Panc1 (cell line): Measurements from ENCODE around the gene LCN1. TPM values are rescaled to one million over a fixed set of nuclear protein-coding genes. Genes with fewer than 3 reads are reported as not detected.

Experiments used
- ATAC-seq: fragments of 200-7000 bp; cut with Tn5 transposase; 2 replicates; pipeline ENCODE4 v1.9.1; 2020; ENCODE audit warnings: mild to moderate bottlenecking, moderate library complexity
- BruUV-seq: library from RNA; stranded (reverse); fragments of 400-500 nt; replicated peaks from 2 replicates; lab custom pipeline; 2021; lab: Mats Ljungman, UMichigan
- CTCF ChIA-PET: fragments of 300-600 bp; sonication (Branson Sonifier 250); formaldehyde crosslinking; loops from one replicate; lab custom pipeline; 2022; ENCODE audit warnings: antibody characterized with exemption; lab: Charles Lee
- POLR2A ChIA-PET: fragments of 300-600 bp; sonication (Branson Sonifier 250); formaldehyde crosslinking; loops from one replicate; lab custom pipeline; 2022; ENCODE audit warnings: antibody characterized with exemption; lab: Charles Lee
- DNase-seq: peaks from one replicate; pipeline ENCODE4 v3.0.0-alpha.2; 2010; ENCODE audit warnings: low read depth, low spot score
- H3K27ac ChIP-seq: 2 replicates; pipeline ENCODE4 v1.5.1; 2011; ENCODE audit warnings: mild to moderate bottlenecking, low read length, inconsistent platforms
- H3K27me3 ChIP-seq: fragments of 200-500 bp; sonication (Bioruptor generic); 2 replicates; pipeline ENCODE4 v1.6.0; 2014; ENCODE audit warnings: low read length, inconsistent platforms; ENCODE audit not compliant: control insufficient read depth, insufficient read depth
- H3K36me3 ChIP-seq: fragments of 200-500 bp; sonication (Bioruptor generic); 2 replicates; pipeline ENCODE4 v1.5.1; 2014; ENCODE audit warnings: inconsistent platforms, mild to moderate bottlenecking, low read length, moderate library complexity; ENCODE audit not compliant: control insufficient read depth, insufficient read depth
- H3K4me1 ChIP-seq: 2 replicates; pipeline ENCODE4 v1.5.1; 2011; ENCODE audit warnings: inconsistent platforms, mild to moderate bottlenecking, low read length, moderate library complexity; ENCODE audit not compliant: control insufficient read depth, insufficient read depth
- H3K4me3 ChIP-seq, 2 experiments: 2 replicates each; pipeline ENCODE4 v1.5.1; 2011 to 2012; ENCODE audit warnings: low read depth in 2 of 2, low read length in 2 of 2, mild to moderate bottlenecking in 2 of 2, inconsistent platforms in 1 of 2, moderate library complexity in 1 of 2
- H3K9me3 ChIP-seq: fragments of 200-500 bp; sonication (Bioruptor generic); 2 replicates; pipeline ENCODE4 v1.5.1; 2014; ENCODE audit warnings: low read depth, mild to moderate bottlenecking, inconsistent platforms, low read length, moderate library complexity; ENCODE audit not compliant: control insufficient read depth, insufficient read depth
- POLR2AphosphoS5 ChIP-seq: IDR thresholded peaks from 2 replicates; pipeline ENCODE4 v1.6.1; 2012; ENCODE audit warnings: mild to moderate bottlenecking, low read depth, low read length, moderate library complexity
- SIN3A ChIP-seq: IDR thresholded peaks from 2 replicates; pipeline ENCODE4 v1.6.1; 2012; ENCODE audit warnings: low read depth, mild to moderate bottlenecking, low read length, moderate library complexity, borderline replicate concordance; ENCODE audit not compliant: insufficient read depth
- TCF7L2 ChIP-seq: IDR thresholded peaks from 2 replicates; pipeline ENCODE4 v1.6.1; 2011; ENCODE audit warnings: mild to moderate bottlenecking, low read depth, low read length, inconsistent platforms
- in situ Hi-C: cut with HindIII; loops from 2 replicates; pipeline ENCODE4 v1.10.0; 2016; ENCODE audit warnings: low sequenced_read_pairs, low pct_unique_long_range_greater_than_20kb
- intact Hi-C: fragments of 100-400 bp; cut with micrococcal nuclease; formaldehyde crosslinking; loops from one replicate; pipeline ENCODE4 v1.10.0; 2022; ENCODE audit not compliant: unreplicated experiment
- total RNA-seq: library from RNA; stranded (reverse); gene quantifications from one replicate; pipeline ENCODE4 v1.2.1, GENCODE V29; 2021; ENCODE audit not compliant: unreplicated experiment
- TF ChIP-seq, protein P1 (sequence below), 2 experiments: IDR thresholded peaks; 2 replicates each; pipeline ENCODE4 v1.6.1; 2011 to 2012; ENCODE audit warnings: low read depth in 2 of 2, control low read depth in 1 of 2, low read length in 1 of 2, mild to moderate bottlenecking in 1 of 2, moderate library complexity in 1 of 2; ENCODE audit not compliant: insufficient read depth in 1 of 2
- TF ChIP-seq, protein P2 (sequence below): fragments of 450-650 bp; IDR thresholded peaks from 2 replicates; pipeline ENCODE4 v1.5.1; 2017; ENCODE audit warnings: mild to moderate bottlenecking

Gene LCN1
- total RNA-seq, 1 experiment from 2014 or later: not detected

GRCh38 chr9:135565141-135565628 lies 43.9 kb downstream of the LCN1 start:
- CTCF ChIA-PET: no interaction called here
- ATAC-seq (no peak), DNase-seq (no peak)
- no peaks in the 10 kb centered on the region for H3K36me3 ChIP-seq
- BruUV-seq: no TSS peak
- H3K4me3 ChIP-seq: no peak overlapping the region
- no peaks in the 10 kb centered on the region for H3K9me3 ChIP-seq
- TF ChIP-seq, protein P1, sequence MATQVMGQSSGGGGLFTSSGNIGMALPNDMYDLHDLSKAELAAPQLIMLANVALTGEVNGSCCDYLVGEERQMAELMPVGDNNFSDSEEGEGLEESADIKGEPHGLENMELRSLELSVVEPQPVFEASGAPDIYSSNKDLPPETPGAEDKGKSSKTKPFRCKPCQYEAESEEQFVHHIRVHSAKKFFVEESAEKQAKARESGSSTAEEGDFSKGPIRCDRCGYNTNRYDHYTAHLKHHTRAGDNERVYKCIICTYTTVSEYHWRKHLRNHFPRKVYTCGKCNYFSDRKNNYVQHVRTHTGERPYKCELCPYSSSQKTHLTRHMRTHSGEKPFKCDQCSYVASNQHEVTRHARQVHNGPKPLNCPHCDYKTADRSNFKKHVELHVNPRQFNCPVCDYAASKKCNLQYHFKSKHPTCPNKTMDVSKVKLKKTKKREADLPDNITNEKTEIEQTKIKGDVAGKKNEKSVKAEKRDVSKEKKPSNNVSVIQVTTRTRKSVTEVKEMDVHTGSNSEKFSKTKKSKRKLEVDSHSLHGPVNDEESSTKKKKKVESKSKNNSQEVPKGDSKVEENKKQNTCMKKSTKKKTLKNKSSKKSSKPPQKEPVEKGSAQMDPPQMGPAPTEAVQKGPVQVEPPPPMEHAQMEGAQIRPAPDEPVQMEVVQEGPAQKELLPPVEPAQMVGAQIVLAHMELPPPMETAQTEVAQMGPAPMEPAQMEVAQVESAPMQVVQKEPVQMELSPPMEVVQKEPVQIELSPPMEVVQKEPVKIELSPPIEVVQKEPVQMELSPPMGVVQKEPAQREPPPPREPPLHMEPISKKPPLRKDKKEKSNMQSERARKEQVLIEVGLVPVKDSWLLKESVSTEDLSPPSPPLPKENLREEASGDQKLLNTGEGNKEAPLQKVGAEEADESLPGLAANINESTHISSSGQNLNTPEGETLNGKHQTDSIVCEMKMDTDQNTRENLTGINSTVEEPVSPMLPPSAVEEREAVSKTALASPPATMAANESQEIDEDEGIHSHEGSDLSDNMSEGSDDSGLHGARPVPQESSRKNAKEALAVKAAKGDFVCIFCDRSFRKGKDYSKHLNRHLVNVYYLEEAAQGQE (IDR thresholded peaks at IDR 0.05; ENCODE audit: insufficient read depth in 1 of 2, low read depth in 2 of 2, low read length in 1 of 2): no peak
- TF ChIP-seq TCF7L2 (no peak), POLR2AphosphoS5 (no peak), SIN3A (no peak)
- TF ChIP-seq, protein P2, sequence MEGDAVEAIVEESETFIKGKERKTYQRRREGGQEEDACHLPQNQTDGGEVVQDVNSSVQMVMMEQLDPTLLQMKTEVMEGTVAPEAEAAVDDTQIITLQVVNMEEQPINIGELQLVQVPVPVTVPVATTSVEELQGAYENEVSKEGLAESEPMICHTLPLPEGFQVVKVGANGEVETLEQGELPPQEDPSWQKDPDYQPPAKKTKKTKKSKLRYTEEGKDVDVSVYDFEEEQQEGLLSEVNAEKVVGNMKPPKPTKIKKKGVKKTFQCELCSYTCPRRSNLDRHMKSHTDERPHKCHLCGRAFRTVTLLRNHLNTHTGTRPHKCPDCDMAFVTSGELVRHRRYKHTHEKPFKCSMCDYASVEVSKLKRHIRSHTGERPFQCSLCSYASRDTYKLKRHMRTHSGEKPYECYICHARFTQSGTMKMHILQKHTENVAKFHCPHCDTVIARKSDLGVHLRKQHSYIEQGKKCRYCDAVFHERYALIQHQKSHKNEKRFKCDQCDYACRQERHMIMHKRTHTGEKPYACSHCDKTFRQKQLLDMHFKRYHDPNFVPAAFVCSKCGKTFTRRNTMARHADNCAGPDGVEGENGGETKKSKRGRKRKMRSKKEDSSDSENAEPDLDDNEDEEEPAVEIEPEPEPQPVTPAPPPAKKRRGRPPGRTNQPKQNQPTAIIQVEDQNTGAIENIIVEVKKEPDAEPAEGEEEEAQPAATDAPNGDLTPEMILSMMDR: no peak
- in situ Hi-C loops (no loop called here), intact Hi-C loops (no loop called here)
- H3K4me1 ChIP-seq: no peaks in the 10 kb centered on the region
- POLR2A ChIA-PET: no interaction called here
- H3K27me3 ChIP-seq: 0 out of 2 replicates have a peak, but pooled peaks cover 2% of the 10 kb centered on the region
- no peak overlapping the region for H3K27ac ChIP-seq

DNA sequence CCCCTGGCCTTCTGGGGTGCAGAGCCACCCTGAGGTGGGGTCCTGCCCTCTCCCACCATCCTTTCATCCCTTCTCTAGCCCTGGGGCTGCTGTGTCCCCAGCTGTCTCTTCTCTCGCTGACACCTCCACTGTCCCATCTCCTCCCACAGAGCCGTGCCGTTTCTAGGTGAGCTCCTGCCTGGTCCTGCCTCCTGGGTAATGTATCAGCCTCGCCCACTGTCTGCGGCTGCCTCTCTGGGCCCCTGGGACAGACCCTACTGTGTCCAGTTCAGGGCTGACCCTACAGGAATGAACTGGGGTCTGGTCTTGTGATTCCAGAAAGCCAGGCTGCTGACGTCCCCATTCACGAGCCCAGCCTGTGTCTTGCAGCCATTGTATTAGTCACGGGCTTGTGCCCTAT lies 44.4 kb downstream of the LCN1 start:
- Histone ChIP-seq H3K4me3 (no peak overlapping the region), H3K36me3 (no peaks in the 10 kb centered on the region), H3K9me3 (no peaks in the 10 kb centered on the region), H3K4me1 (no peaks in the 10 kb centered on the region), H3K27me3 (0 out of 2 replicates have a peak, but pooled peaks cover 2% of the 10 kb centered on the region), H3K27ac (no peak overlapping the region)
- TF ChIP-seq, protein P2: no peak
- TF ChIP-seq TCF7L2: no peak
- TF ChIP-seq POLR2AphosphoS5: no peak
- TF ChIP-seq, protein P1 (IDR thresholded peaks at IDR 0.05; ENCODE audit: insufficient read depth in 1 of 2, low read depth in 2 of 2, low read length in 1 of 2): no peak
- TF ChIP-seq SIN3A: no peak
- BruUV-seq: no TSS peak
- CTCF ChIA-PET: interaction anchor here (0.7 kb wide), 1 partner anchor 39 kb away, joined by 3 read pairs; no protein-coding TSS in a partner anchor
- intact Hi-C loops: no loop called here
- in situ Hi-C loops: no loop called here
- POLR2A ChIA-PET: no interaction called here
- ATAC-seq (no peak), DNase-seq (no peak)
